Chondrocyte (in vitro differentiated cells): ENCODE measurements around the gene MYOG. TPM values are rescaled to one million over a fixed set of nuclear protein-coding genes. Genes with fewer than 3 reads are reported as not detected.

Experiments used
- DNase-seq: peaks from one replicate; pipeline ENCODE4 v3.0.0; 2021; ENCODE audit warnings: mixed read lengths, low spot score
- H3K27ac Mint-ChIP-seq: one replicate; pipeline ENCODE4 v1.8.0; 2021; ENCODE audit warnings: mild to moderate bottlenecking, moderate library complexity, mixed read lengths; ENCODE audit not compliant: unreplicated experiment
- H3K27me3 Mint-ChIP-seq: 2 replicates; pipeline ENCODE4 v1.8.0; 2021; ENCODE audit warnings: low read depth, mixed read lengths
- H3K36me3 Mint-ChIP-seq: 2 replicates; pipeline ENCODE4 v1.8.0; 2021; ENCODE audit warnings: low read depth, mixed read lengths
- H3K4me1 Mint-ChIP-seq: 2 replicates; pipeline ENCODE4 v1.8.0; 2021; ENCODE audit warnings: low read depth, mild to moderate bottlenecking, mixed read lengths
- H3K4me3 Mint-ChIP-seq: one replicate; pipeline ENCODE4 v1.8.0; 2021; ENCODE audit warnings: mild to moderate bottlenecking, moderate library complexity, mixed read lengths; ENCODE audit not compliant: unreplicated experiment
- H3K9me3 Mint-ChIP-seq: 2 replicates; pipeline ENCODE4 v1.8.0; 2021; ENCODE audit warnings: low read depth, mixed read lengths
- CTCF ChIP-seq: fragments of 200-600 bp; sonication (generic); IDR thresholded peaks from 2 replicates; pipeline ENCODE4 v1.5.0; 2021; ENCODE audit warnings: antibody characterized with exemption, mild to moderate bottlenecking, moderate library complexity
- total RNA-seq: library from RNA; stranded (reverse); gene quantifications from 3 replicates; pipeline ENCODE4 v1.2.1, GENCODE V29; 2021

The MYOG gene
- total RNA-seq, 1 donor from 2014 or later: not detected

DNA sequence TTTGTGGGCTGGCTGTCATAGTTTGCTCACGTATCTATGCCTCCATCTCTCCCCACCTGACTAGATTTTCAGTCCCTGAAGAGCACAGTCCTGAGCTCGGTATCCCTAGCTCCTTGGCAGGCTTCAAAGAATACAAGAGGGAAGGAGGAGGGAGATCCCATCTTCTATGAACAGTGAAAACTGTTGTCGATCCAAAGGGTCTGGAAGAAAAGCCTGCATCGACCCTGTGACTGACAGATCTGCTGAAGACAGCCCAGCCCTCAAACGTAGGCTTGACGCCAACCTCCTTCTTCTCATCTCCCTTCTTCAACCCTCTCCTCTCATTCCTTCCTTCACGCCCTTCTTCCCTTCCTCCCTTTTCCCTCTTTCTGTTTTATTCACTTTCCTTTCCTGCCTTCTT is 28.4 kb upstream of the MYOG start:
- no peak for DNase-seq
- Mint-ChIP-seq H3K36me3 (no peaks in the 10 kb centered on the region), H3K9me3 (no peaks in the 10 kb centered on the region), H3K27me3 (peaks cover 56% of the 10 kb centered on the region), H3K4me1 (peaks cover 6% of the 10 kb centered on the region), H3K4me3 (no peak overlapping the region), H3K27ac (no peak overlapping the region)
- no peak for TF ChIP-seq CTCF

DNA sequence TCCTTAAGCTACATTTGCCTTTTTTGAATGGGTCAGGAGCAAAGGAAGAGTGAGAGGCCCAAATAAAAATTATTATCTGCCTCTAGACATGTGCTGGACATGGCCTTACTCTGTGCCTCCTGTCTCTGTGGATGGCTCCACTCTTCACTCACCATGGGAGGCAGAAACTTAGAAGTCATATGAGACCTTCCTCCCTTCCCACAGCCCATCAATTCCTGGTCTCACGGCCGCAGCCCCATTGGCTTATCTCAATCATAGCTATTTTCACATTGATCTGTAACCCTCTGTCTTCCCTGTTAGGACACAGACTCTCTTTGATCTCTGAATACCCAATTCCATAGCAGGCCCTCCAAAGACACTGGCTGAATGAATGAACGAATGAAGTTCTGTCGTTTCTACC is 27.5 kb upstream of the MYOG start:
- no peak for DNase-seq
- Mint-ChIP-seq H3K4me1 (peaks cover 6% of the 10 kb centered on the region), H3K4me3 (no peak overlapping the region), H3K27me3 (peaks cover 55% of the 10 kb centered on the region), H3K9me3 (no peaks in the 10 kb centered on the region), H3K36me3 (no peaks in the 10 kb centered on the region), H3K27ac (no peak overlapping the region)
- no peak for TF ChIP-seq CTCF

GRCh38 chr1:203112475-203112874 is 26.7 kb upstream of the MYOG start:
- H3K9me3 Mint-ChIP-seq: no peaks in the 10 kb centered on the region
- no peak overlapping the region for H3K27ac Mint-ChIP-seq
- DNase-seq: no peak
- peaks cover 2% of the 10 kb centered on the region for H3K36me3 Mint-ChIP-seq
- peaks cover 54% of the 10 kb centered on the region for H3K27me3 Mint-ChIP-seq
- H3K4me3 Mint-ChIP-seq: no peak overlapping the region
- no peak for TF ChIP-seq CTCF
- H3K4me1 Mint-ChIP-seq: no peaks in the 10 kb centered on the region

- no peak for TF ChIP-seq CTCF
- Mint-ChIP-seq H3K27me3 (peaks cover 48% of the 10 kb centered on the region), H3K36me3 (peaks cover 6% of the 10 kb centered on the region), H3K27ac (no peak overlapping the region), H3K4me3 (no peak overlapping the region), H3K9me3 (peaks cover 8% of the 10 kb centered on the region), H3K4me1 (no peaks in the 10 kb centered on the region)
- no peak for DNase-seq
These were observed 19.1 kb upstream of the MYOG start for GRCh38 chr1:203104789-203105390.

GRCh38 chr1:203103829-203104495 is 18.1 kb upstream of the MYOG start:
- DNase-seq: no peak
- Mint-ChIP-seq H3K36me3 (peaks cover 6% of the 10 kb centered on the region), H3K9me3 (peaks cover 8% of the 10 kb centered on the region), H3K27ac (no peak overlapping the region), H3K4me1 (no peaks in the 10 kb centered on the region), H3K4me3 (no peak overlapping the region), H3K27me3 (peaks cover 42% of the 10 kb centered on the region)
- TF ChIP-seq CTCF: no peak
